Measurements from ENCODE around the gene ATCAY. TPM values are rescaled to one million over a fixed set of nuclear protein-coding genes. Genes with fewer than 3 reads are reported as not detected.
A peak's percentile ranks its signal among the peaks of the same experiment; 100 is the strongest.

Gene ATCAY
- total and polyA plus RNA-seq, 2 of the 13 experiments (the other 11 are each of a cell fraction or from before 2014, with no cell fraction given), result not detected

- TF ChIP-seq DRAP1 (CRISPR knock-in tag; IDR thresholded peaks at IDR 0.05) (peak; percentile 50; the same call in 1 of the 2 replicates), ZBTB40 (IDR thresholded peaks at IDR 0.05) (no peak), ZBTB40 (CRISPR knock-in tag; IDR thresholded peaks at IDR 0.05) (no peak), SRF (IDR thresholded peaks at IDR 0.05; ENCODE audit: low read depth, low read length) (peak; percentile 98), KDM5A (IDR thresholded peaks at IDR 0.05; ENCODE audit: borderline replicate concordance, low read length) (no peak), ZSCAN31 (CRISPR knock-in tag; IDR thresholded peaks at IDR 0.05; ENCODE audit: low read depth) (no peak), THAP7 (CRISPR knock-in tag; IDR thresholded peaks at IDR 0.05) (no peak), MAFK (conservative IDR thresholded peaks at IDR 0.05 in 1 of 2, IDR thresholded peaks at IDR 0.05 in 1 of 2; ENCODE audit: low read length in 2 of 2) (peak; percentile 36 to 41; a peak in 2 of 4 replicates), ZFP91 (CRISPR knock-in tag; IDR thresholded peaks at IDR 0.05; ENCODE audit: borderline replicate concordance) (no peak), NFIB (CRISPR knock-in tag; IDR thresholded peaks at IDR 0.05; ENCODE audit: borderline replicate concordance) (no peak), ZSCAN5A (CRISPR knock-in tag; IDR thresholded peaks at IDR 0.05; ENCODE audit: borderline replicate concordance) (no peak), MIER2 (CRISPR knock-in tag; IDR thresholded peaks at IDR 0.05) (no peak), KDM5B (CRISPR knock-in tag; IDR thresholded peaks at IDR 0.05; ENCODE audit: borderline replicate concordance) (no peak), ZNF329 (CRISPR knock-in tag; IDR thresholded peaks at IDR 0.05; ENCODE audit: low read depth) (no peak)
These were observed 88.3 kb downstream of the ATCAY start (continued) for GRCh38 chr19:3968556-3969434.
